ENCODE data around the gene IGIP.

IGIP gene

DNA sequence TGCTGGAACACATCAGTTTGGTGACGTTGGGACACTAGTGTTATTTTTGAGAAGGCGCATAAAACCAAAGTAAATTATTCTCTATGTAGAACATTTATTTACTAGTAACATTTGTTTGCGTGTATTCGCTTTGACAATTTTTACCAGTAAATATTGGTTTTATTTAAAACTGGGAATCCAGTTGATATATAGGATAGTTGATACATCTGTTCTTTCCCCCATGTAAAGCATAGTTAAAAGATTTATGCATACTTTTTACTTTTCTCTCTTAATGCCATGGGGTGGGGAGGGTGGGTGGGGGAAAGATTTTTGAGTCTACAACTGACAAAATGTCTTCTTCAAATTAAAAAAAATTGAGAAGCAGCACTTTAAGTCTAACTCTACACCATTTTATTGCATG, at the start of gene IGIP:
Gene IGIP (plus strand): TSS at position 301 of the 400 bp plus-strand sequence. CDS start 2,540 bp downstream, outside the sequence.
- DNase-seq, result no peak

DNA sequence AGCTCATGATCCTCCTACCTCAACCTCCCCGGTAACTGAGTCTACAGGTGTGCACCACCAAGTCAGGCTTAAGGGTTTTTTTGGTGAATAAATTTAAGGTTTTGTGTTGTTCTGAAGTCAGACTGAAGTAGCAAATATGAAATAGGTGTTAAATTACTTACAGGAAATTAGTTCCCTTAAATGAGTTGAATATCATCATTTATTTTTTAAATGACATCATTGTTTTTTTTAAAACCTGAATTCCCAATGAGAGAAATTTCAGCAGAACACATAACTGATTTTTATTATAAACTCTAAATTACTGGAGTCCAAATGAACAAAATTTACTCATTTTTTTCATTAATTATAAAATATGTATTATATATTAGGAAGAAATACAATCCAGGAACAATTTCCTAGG, 49.6 kb upstream of the IGIP start:
- DNase-seq, result no peak

DNA sequence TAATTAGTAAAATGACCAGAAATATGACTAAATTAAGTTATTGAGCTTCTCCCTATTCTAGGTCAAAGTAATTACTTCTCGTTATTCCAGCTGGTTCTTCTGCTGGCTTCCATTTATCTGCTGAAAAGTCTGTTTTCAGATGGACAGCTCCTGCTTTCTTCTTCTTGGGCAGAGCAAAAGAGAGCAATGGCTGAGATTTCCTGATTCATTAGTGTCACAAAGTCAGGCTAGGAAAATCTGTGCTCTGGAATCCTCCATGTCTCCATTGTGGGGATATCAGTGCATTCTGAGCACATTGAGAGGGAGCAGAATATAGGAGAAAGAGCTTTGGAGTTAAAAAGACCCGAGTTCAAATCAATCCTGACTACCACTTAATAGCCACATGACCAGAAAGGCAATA, 48.9 kb upstream of the IGIP start:
- DNase-seq, result no peak

DNA sequence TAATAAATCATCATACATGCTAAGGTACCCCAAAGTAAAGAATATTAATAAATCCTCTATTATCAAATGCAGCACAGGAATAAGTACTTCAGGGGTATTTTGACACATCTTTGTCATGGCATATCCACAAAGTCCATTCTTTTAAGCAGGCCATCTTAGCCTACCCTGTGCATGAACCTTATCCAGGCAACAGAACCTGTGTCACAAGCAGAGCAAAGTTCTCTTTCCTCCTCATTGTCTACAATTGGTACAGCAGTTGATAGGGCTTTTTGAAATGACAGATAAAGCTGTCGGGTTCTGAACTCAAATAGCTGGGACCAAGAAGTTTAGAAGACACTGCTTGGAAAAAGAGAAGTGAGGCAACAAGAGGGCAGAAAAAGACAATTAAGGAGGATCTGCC, 42.6 kb upstream of the IGIP start:
- no peak for DNase-seq

DNA sequence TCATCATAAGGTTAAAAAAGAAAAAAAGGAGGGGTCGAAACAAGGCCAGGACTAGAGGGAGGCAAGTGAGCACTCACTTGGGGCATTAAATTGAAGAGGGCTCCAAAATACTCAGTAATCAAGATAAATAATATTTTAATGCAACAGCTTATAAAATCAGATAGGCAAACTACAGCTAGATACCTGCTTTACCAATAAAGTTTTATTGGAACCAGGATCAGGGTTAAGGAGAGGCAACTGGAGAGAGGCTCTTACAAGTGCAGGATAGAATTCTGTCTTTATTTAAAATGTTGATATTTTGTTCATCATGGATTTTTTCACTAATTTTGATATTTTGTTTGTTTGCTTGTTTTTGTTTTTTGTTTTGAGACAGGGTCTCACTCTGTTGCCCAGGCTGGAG, 42.1 kb upstream of the IGIP start:
- no peak for DNase-seq

DNA sequence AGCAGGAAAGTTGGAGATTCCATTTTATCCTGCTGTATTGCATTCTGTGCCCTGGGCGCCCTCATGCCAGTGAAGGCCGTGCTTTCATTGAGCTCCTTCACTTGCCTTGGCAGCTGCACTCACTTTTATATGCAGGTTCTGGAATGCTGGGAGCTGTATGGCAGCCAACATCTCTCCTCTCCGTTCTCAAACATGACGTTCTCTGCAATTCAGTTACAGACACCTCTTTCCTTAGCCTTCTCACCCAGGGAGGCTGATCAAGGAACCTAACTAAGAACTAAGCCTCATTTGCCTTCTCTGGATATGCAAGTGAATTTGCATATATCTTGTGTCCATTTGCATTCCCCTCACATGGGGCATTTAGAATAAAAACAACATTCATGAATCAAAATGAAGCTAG, 41.2 kb upstream of the IGIP start:
- DNase-seq, result no peak

DNA sequence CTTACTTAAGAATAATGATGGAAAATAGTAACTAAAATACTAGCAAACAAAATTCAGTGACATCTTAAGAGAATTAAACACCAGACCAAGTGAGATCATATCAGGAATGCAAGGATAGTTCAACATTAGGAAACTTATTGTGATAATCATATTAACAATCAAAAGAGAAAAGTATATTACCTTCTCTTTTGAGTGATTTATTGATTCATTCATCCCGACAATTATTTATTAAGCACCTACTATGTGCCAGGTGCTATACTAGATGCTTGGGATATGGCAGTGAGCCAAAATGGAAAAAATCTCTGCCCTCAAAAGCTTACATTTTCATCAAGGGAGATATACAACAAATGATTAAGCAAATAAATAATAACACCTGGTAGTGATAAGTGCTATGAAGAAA, 35.5 kb upstream of the IGIP start:
- no peak for DNase-seq

DNA sequence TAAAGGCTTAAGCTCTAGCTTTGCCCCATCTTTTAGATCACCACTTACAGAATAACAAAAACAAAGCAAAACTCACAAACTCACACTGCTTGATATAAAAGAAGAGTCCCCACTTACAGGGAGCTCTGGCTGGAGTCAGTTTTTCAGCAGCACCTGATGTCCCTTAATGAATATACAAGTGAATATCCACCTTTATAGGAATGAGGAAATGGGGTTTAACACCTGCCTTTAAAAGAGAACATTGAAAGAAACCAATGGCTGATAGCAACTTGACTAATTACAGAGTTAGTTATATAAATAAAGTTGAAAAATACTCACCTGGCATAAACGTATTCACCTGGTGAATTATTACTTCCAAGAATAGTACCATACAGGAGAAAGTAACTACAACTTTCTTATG, 32.6 kb upstream of the IGIP start:
- DNase-seq, result no peak

DNA sequence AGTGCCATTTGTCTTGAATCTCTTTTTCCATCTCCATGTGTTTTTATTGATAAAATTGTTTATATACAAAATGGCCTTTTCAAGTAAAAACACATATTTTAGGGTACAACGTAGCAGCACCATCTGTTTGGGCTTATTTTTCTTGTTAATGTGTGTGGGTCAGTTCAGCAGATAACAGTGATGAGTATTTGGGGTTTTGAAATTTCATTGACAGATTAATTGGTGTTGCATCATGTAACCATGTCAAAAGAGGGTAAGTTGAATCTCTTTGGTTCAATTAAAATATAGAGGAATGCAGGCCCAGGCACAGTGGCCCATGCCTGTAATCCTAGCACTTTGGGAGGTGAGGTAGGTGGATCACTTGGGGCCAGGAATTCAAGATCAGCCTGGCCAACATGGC, 31.9 kb upstream of the IGIP start:
- no peak for DNase-seq

DNA sequence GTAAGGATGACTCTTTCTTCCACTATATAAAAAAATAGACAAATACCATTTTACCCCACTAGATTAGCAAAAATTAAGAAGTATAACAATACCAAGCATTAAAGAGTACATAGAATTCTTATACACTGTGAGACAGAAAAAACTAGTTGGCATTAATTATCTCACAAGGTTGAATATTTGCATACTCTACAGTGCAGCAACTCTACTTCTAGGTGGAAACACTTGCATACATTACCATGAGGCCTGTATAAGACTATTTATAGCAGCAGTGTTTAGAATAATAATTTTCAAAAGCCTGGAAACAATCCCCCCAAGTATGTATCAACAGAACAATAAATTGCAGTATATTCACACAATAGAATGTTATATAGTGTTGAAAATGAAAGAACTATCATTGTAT, 30.8 kb upstream of the IGIP start:
- no peak for DNase-seq

DNA sequence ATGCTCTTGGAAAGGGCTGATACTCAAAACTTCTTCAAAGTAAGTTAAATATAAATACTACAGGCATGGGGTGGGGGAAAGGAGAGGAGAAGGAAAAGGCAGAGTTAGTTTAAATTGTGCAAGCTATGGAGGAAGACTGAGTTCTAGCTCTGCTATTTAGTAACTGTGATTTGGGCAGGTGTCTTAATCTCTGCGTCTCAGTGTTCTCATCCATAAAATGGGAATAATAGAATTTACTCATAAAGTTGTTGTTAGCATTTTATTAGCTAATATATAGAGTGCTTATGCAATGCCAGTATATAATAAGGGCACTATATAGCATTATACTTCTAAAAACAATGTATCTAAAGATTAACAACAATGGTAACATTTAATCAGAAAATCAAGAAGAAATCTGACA, 24.6 kb upstream of the IGIP start:
- no peak for DNase-seq

DNA sequence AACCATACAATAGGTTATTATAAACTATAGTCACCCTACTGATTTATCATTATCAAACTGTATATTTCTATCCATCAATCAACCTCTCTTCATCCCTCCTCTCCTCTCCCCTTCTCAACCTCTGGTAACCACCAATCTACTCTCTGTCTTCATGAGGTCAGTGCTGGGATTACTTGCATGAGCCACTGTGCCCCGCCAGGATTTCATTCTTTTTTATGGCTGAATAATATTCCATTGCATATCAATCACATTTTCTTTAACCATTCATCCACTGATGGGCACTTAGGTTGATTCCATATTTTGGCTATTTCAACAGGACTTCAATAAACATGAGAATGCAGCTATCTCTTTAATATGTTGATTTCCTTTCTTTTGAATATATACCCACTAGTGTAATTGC, 22.6 kb upstream of the IGIP start:
- no peak for DNase-seq

DNA sequence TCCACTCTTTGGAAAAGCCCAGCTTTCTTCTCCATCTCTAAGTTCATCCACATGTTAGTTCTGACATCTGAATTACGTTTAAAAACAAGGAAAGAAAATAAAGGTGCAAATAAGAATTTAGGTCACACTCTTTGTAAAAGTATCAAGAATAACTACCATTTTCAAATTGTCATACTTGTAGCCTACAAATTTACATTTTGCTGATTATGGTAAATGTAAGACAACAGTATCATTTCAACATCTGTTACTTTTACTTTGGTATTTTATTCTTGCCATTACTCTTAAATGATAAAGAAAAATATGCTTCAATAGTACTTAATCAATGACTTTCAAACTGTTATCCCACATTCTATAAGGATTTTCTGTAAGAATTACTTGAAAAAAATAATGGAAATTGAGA, 21.6 kb upstream of the IGIP start:
- no peak for DNase-seq

DNA sequence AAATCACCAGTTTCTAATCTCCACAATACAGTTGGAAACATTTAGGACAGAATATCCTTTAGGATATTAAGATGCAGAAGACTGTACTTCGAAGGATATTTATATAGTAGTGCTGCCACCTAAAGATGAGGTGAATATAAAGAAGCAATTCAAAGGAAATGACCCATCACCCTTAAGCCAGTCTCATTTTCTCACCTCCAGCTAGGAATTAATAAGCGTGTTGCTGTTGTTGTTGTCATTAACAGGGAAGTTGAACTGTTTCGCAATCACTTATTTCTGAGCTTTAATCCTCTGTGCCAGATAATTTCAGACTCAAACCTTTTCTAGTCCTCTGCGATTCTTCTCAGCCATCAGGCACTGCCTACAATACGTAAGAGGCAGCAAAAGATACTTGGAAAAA, 19.6 kb upstream of the IGIP start:
- DNase-seq, result no peak

DNA sequence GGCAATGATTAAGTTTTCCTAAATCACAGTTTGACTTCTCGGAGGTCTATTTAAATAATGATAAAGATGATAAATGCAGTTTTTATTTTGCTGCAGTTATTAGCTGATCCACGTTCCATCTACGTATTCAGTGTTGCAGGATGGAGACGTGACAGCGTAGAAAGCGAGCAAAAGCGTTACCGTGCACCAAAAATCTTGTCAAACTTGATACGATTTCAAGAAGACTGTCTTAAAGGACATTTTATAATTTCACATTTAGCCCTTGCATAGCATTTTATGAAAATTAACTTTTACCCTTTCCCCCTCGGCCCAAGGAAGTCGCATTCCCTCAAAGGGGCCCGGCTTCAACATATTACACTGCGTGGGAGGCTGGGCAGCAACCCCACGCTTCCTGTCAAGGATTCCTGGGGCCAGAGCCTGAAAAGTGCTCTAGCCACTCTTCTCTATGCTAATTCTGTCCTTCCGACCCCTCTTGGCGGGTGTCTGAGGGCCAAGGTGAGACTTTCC, 18.9 kb upstream of the IGIP start:
- no peak for DNase-seq

DNA sequence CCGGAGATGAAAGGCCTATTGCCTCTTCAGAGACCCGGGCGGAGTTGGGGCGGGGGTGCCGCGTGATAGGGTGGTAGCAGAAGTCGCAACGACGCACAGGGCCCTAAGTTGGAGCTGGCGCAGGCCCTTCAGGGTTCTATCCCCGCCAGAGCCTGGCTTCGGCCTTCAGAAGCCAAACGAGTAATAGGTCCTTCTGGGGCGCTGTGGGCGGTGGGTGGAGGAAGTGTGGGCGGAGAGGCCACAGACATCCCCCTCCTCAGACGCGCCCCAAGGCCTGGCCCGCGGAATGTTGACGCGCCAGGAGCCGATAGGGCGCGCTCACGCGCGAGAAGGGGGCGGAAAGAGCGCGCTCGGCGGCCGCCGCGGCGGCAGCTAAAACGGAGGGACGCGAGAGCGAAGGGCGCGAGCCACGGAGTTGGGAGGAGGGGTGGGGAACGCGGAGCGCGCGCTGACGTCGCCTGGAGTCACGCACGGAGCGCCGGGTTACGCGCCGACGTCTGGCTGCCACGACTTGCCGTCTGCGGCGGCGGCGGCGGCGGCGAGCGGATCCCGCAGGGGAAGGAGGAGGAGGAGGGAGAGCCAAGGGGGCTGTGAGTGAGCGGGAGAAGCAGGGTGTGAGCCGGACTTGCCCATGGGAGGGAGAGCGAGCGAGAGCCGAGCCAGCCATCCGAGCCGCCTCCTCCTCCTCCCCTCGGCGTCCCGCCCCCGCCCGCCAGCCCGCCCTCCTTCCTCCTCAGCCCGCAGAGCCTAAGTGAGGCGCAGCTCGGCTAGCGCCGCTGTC, 18.2 kb upstream of the IGIP start:
- peak; percentile 93 for DNase-seq

DNA sequence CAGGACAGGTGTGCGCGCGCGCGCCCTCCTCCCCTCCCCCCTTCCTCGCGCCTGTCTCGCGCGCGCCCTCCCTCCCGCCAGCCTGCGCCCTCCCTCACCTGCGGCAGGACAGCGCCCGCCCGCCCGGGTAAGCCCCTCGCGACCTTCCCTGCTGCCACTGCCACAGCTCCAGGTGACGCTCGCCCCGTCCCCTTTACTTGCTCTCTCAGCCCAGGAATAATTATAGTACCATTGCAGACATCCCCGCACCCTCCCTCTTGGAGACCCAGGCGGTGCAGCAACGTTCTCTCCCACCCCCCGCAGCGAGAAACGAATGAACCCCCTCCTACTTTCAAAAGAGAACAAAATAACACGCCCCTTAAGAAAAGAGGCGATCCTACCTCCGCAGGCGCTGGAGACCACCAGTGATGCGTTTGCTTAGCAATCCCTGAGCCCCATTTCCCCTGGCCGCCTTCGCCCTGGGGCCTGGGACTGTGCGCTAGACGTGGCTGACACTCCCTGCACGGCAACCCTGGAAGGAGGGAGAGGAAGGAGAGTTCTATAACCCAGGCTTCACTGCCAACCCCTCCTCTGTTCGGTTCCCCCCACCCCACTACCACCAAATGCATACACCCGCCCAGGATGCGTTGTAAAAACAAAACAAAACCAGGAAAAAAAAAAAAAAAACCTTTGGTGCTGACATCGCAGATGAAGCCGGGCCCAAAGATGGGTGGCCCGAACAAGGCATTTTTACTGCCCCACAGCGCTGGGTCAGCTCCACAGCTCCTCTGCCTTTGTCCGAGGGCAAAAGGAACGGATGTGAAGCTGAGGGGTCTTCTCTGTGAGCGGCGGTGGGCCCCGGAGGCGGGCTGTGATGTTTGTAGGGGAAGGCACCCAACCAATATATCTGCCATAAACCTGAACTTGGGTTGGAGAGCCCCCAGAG, 17.4 kb upstream of the IGIP start:
- DNase-seq, result peak; percentile 25

DNA sequence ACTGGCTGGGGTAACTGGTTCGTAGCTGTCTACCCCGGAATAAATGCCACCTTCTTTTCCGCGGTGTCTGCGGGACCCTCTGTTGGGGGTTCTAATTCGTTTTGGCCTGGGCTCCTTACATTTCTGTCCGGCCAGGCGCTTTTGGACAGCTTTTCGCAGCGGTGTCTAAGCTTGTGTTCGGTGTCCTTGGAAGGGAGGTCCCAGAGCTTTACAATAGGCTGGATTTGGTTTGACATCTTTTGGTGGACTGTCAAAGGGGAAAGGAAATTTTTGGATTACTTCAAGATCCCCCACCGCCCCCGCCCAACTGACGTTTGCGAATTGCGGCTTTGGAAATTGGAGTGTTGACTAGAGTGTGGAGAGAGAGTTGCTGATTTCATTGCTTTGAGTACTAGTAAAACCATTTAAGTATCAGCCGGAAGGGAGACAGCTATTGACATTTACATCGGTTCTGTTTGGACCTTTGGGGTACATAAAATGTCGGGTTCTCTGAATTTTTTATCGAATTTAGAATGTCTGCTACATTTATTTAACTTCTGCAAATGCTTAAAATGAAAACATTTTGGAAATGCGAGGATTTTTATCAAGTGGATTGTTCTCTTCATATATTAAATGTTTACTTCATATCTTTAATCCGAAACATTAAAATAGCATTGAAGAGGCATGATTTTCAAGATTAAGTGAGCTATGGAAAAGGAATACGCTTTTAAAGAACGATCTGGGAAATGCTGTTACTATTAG, 16.5 kb upstream of the IGIP start:
- DNase-seq, result no peak

DNA sequence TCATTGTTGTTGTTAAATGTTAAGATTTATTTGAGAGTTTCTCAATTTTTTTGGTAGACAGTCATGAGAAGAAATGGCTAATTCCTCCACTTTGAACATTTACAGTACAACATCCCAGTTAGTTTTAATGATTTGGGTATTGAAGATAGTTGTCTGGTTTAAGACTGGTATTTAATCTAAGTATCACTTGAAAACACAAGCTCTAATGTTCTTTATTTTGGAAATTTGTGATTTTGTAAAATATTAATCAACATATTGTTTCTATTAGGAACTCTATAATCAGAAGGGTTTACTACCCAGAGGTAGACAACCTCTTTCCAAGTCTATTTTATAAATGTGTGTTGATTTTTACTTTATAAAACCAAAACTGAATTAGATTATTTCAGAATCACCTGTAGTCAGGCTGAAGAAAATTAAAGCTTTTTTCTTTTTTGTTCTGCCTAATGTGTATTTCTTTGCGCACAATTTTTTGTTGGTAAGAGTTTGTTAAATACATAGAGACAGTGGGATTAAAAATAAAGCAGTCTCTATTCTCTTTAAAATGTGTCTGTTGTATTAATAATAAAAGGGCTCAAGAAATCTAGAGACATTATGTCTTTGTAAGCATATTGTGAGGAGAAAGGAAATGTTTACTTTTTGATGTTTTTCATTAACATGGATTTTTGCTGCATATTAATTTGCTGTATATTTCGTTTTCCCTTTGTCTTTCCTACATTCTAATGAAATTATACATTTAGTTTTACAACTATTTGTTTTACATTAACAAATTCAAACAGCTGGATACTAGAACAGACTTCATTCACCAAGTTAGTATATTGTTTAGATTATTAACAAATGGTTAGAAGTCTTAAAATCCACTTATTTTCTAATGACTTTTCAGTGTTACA, 15.7 kb upstream of the IGIP start:
- DNase-seq, result no peak

DNA sequence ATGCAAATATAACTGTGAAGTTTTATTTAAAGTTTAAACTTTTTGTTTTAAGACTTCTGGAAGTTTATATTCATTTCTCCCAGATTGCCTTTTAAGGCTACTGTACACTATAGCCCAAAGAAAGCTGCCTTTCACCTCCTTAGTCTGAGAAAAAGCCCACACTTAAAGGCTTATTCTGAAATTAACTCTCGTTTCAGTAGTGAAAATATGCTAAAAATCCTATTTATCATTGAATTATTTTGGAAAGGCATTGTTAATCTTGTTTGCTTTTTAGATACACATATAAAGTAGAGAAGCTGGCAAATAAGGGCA, 15.1 kb upstream of the IGIP start:
- no peak for DNase-seq

DNA sequence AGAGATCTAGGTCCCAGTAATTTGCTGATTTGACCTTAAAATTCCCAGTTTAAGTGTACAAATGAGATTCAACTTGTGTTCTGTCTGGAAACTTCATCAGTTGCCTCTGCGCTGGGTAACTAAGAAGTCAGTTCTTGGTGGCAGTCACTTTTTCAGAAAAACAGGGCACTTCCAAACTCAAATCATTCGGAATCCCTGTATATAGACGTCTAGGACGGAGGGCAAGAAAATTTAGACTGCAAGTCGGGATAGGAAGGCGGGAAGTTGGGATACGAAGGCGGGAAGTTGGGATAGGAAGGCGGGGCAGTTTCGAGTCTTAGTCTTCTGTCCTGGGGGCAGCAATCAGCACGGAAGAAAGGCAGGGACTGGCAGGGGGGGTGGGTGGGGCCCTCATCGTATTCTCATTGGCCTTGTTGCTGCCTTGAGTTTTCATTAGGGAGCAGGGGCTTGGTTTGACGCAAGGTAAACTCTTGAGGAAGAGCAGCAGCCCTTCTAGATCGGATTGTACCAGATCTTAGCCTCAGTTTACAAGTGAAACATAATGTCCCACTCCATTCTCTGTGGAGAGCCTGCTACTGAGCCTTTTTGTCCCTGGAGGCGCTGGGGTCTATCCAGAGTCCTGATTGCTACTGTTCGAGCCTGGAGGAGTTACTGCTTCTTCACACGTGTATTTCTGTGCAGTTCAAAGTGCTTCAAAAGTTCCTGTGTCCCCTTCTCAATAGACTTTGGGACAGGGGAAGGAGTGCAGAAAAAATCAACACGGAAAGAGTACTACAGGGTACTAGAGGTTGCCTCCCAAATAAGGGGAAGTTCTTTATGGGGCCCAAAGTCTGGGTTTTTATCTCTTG, 14.5 kb upstream of the IGIP start:
- DNase-seq, result no peak

All from activated naive CD4-positive, alpha-beta T cell treated with anti-CD3 and anti-CD28 coated beads, Interleukin-2, amount 50 U/mL, for 16 hours (primary cell).